ENCODE data around the gene INAFM2. TPM values are rescaled to one million over a fixed set of nuclear protein-coding genes. Genes with fewer than 3 reads are reported as not detected.
A peak's percentile ranks its signal among the peaks of the same experiment; 100 is the strongest.

INAFM2 gene
- total RNA-seq, 2 donors from 2014 or later: 9.2 to 48.3 TPM

DNA sequence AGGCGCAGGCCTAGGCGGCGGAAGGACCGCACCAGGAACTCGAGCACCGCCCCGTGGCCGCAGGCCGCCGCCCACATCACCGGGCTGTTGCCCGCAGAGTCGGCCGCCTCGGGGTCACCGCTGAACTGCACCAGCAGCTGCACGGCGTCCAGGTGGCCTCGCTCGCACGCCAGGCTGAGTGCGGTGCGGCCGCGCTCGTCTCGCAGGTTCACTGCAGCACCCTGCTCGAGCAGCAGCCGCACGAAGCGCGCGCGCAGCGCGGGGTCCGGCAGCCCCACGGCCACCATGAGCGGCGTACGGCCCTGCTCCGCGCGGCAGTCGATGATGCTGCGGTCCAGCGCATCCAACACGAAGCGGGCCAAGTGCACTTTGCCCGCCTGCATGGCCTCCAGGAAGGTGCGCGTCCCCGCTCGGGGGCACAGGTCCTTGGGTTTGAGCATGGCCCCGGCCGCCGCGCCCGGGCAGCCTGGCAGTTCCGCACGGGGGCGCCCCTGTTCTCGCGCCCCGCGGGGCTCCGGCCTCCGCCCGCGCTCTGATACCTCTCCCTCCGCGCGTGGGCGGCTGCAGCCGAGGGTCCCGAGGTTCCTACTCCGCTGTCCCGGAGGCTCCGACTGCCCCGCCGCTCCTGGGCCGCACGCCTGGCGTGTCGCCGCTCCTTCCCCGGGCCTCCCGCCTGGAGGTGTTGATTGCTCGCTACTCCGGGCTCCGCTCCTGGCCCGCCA lies 41.2 kb upstream of the INAFM2 start:
- H3K36me3 Mint-ChIP-seq (ENCODE audit: low read depth): no peaks in the 10 kb centered on the region
- H3K27me3 Mint-ChIP-seq: peaks cover 36% of the 10 kb centered on the region
- no peak overlapping the region for H3K27ac Mint-ChIP-seq
- peaks cover 8% of the 10 kb centered on the region for H3K4me1 Mint-ChIP-seq
- ATAC-seq (peak; percentile 81), DNase-seq (peak; percentile 26 to 43 (median 39))
- no peaks in the 10 kb centered on the region for H3K9me3 ChIP-seq (ENCODE audit: control insufficient read depth, low read length, poor library complexity, severe bottlenecking)
- peak overlapping the region; percentile 78 for H3K4me3 Mint-ChIP-seq

DNA sequence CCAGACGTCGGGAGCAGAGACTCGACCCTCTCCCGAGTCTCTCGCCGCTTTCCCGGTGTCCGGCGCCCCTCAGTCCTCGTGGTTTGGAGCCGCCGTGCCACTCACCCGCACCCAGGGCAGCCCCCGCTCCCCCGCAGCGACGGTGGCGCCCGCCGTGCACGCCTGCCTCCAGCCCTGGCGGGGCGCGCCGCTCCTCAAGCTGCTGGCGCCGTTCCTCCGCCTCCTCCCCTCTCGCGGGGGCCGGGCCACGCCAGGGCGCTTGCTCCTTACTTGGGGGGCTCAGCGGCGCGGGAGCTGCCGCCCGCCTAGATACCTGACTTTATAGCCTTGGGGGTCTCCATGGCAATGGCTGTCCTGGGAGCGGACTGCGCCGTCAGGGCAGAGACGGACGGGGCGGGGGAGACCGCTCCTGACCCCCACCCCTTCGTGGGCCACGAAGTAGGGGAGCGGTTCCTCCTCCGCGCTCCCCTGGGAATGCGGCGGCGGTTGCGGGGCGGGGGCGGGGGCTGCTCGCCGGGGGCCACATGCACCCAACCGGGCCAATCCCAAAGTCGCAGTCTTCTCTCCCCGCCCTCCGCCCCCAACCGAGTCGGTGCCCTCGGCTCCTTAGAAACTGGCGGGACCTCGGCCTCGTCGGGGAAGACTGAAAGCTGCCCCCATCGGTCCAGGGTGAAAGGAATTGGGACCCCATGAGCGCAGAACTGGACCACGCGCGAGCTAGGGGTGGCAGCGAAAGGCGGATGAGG lies 40.5 kb upstream of the INAFM2 start, which contains the start of gene ANKRD63:
ANKRD63 (minus strand) TSS at position 196 of the 746 bp plus-strand sequence. CDS start 478 bp downstream, outside the sequence.
- Mint-ChIP-seq H3K4me3 (peak within 1 kb of the TSS; percentile 78), H3K4me1 (peaks cover 8% of the 10 kb centered on the region), H3K27ac (no peak within 1 kb of the TSS), H3K27me3 (peaks cover 29% of the 10 kb centered on the region), H3K36me3 (ENCODE audit: low read depth) (no peaks in the 10 kb centered on the region)
- no peaks in the 10 kb centered on the region for H3K9me3 ChIP-seq (ENCODE audit: control insufficient read depth, low read length, poor library complexity, severe bottlenecking)
- DNase-seq (peak in 2 of 3 donors; percentile 15 to 24), ATAC-seq (peak; percentile 66)

DNA sequence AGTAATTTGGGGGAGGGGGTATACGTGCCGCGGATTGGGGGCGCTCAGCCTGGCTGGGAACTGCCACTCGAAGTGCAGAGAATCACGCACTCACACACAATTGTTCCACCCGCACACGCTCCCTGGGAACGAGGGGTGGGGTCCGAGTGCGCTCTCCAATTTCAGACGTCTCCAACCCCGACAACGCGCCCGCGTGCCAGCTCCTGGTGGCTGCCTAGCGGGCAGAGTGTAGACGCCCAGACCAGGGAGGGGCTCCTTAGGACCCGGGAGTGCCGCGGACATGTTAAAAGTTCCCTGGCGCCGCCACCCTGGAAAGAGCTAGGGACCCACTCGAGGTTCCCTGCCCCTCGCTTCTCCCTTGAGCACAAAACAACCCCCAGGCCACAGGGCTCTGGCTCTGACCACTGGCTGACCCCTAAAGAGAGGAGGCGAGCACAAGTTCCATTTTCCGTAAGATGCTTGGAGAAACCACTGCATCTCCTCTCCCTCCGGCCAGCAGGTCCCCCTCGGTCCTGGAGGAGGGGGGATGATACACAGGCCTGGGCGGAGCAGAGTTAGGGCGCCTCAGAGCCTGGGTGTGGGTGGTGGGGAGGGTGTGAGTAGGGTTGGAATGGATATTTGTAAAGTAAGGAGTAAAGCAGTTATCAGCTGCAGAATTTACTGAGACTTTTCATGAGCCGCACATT lies 39.7 kb upstream of the INAFM2 start:
- Mint-ChIP-seq H3K4me1 (peaks cover 4% of the 10 kb centered on the region), H3K27me3 (peaks cover 22% of the 10 kb centered on the region), H3K36me3 (ENCODE audit: low read depth) (no peaks in the 10 kb centered on the region), H3K27ac (no peak overlapping the region), H3K4me3 (peak overlapping the region; percentile 67)
- DNase-seq (no peak), ATAC-seq (no peak)
- no peaks in the 10 kb centered on the region for H3K9me3 ChIP-seq (ENCODE audit: control insufficient read depth, low read length, poor library complexity, severe bottlenecking)

DNA sequence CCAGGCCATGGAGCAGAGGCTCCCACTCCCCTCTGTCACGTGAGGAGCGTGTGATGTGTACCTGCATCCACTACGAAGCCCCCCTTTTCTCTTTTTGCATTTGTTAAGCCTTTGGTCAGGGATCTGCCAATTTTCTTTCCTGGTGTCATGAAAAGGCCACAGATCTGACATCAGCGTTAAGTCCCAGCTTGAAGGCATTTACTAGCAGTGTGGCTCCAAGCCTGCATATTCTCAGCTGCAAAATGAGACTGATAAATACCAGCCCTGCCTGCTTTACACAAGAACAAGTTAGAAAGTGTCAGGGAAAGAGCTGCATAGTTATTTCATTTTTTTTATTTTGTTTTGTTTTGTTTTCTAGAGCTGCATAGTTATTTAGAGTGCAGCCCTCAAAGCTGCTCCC lies 38.3 kb upstream of the INAFM2 start:
- H3K9me3 ChIP-seq (ENCODE audit: control insufficient read depth, low read length, poor library complexity, severe bottlenecking): no peaks in the 10 kb centered on the region
- Mint-ChIP-seq H3K27ac (no peak overlapping the region), H3K27me3 (peaks cover 12% of the 10 kb centered on the region), H3K4me1 (peaks cover 2% of the 10 kb centered on the region), H3K4me3 (no peak overlapping the region), H3K36me3 (ENCODE audit: low read depth) (peaks cover 2% of the 10 kb centered on the region)
- no peak for ATAC-seq
- DNase-seq: no peak

DNA sequence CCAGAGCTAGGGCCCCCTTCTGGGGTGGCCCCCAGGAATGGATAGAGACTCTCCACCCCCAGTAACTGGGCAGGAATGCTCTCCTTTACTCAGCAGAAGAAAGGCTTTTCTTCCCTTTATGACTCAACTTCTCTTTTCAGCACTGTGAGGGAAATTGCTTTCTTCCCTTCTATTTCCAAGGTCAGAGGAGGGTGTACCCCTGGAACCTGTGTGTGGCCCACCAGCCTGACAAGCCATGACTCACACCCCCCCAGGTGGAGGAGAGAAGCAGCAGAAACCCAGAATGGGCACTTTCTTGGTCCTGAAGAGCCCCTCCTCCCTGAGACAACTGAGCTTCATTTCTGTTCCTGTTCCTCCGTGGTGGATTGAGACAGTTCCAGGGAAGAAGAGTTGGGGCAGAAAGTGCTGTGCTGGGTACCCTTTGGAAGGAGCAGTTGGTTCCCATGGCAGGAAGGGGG lies 37.9 kb upstream of the INAFM2 start:
- Mint-ChIP-seq H3K36me3 (ENCODE audit: low read depth) (peaks cover 2% of the 10 kb centered on the region), H3K4me3 (no peak overlapping the region), H3K27me3 (peaks cover 7% of the 10 kb centered on the region), H3K27ac (peak overlapping the region; percentile 9), H3K4me1 (peaks cover 2% of the 10 kb centered on the region)
- H3K9me3 ChIP-seq (ENCODE audit: control insufficient read depth, low read length, poor library complexity, severe bottlenecking): no peaks in the 10 kb centered on the region
- ATAC-seq (no peak), DNase-seq (no peak)

DNA sequence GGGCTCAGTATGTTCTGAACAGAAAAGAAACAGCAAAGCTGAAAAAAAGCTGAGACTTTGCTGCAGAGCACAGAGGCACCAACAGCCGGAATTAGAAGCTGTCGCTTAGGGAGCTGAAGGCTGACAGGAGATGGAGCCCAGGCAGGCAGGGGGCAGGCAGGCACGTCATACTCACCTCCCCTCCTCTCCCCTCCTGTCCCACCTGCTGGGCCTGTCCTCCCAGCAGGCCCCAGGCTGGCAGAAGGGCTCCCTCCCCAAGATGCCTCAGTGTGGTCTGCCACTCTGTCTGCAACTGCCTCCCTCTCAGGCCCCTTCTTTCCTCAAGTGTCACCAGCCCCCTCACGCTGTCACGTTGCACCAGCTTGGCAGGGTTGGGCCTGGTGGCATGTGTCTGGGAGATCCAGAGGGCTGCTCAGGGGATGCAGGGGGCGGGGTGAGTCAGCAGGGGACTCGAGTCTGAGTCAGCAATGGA lies 37.4 kb upstream of the INAFM2 start:
- H3K27me3 Mint-ChIP-seq: peaks cover 2% of the 10 kb centered on the region
- H3K36me3 Mint-ChIP-seq (ENCODE audit: low read depth): peaks cover 2% of the 10 kb centered on the region
- ATAC-seq (no peak), DNase-seq (no peak)
- H3K9me3 ChIP-seq (ENCODE audit: control insufficient read depth, low read length, poor library complexity, severe bottlenecking): no peaks in the 10 kb centered on the region
- H3K4me3 Mint-ChIP-seq: no peak overlapping the region
- H3K4me1 Mint-ChIP-seq: peaks cover 2% of the 10 kb centered on the region
- peak overlapping the region; percentile 9 for H3K27ac Mint-ChIP-seq

DNA sequence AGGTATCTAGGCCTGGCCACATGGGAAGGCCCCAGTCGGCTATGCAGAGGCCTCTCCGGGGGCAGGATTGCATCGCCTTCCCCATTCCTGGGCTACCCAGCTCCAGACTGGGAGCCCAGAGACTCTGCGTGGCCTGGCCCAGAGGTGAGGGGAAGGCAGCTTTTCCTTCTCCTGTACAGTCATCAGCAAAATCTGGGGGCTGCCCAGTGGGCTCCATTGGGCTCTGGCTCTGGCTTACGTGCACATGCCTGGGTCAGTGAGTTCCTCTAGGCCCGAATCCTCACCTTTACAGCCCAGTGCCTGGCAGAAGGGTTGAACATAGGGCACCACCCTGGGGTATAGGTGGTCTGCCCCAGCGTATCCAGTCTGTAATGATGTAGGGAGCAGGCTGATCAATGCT lies 36.7 kb upstream of the INAFM2 start:
- no peaks in the 10 kb centered on the region for H3K9me3 ChIP-seq (ENCODE audit: control insufficient read depth, low read length, poor library complexity, severe bottlenecking)
- ATAC-seq: no peak

DNA sequence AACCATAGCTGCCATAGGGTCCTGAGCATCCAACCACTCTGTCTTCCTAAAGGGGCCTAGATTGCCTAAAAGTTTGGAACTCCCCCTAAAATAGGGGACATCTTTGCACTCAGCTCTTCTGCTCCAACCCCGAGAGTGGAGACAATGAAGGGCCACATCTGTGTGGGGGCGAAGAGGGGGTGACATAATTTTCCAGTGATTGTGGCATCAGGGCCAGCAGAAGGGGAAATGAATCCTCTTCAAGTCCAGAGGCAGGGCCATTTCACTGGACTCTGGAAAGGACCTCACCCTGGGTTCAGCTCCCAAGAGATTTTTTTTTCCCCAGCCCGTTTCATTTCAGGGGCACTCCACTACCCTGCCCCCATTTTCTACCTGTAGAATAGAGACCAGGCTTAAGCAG lies 36.0 kb upstream of the INAFM2 start:
- ATAC-seq: no peak
- DNase-seq: no peak
- peaks cover 2% of the 10 kb centered on the region for H3K4me1 Mint-ChIP-seq
- H3K36me3 Mint-ChIP-seq (ENCODE audit: low read depth): peaks cover 2% of the 10 kb centered on the region
- H3K27ac Mint-ChIP-seq: peak overlapping the region; percentile 74
- H3K4me3 Mint-ChIP-seq: no peak overlapping the region
- H3K27me3 Mint-ChIP-seq: no peaks in the 10 kb centered on the region
- no peaks in the 10 kb centered on the region for H3K9me3 ChIP-seq (ENCODE audit: control insufficient read depth, low read length, poor library complexity, severe bottlenecking)

More for the DNA sequence above, 36.7 kb upstream of the INAFM2 start:
- H3K27me3 Mint-ChIP-seq: no peaks in the 10 kb centered on the region
- DNase-seq: no peak
- peaks cover 2% of the 10 kb centered on the region for H3K4me1 Mint-ChIP-seq
- H3K36me3 Mint-ChIP-seq (ENCODE audit: low read depth): peaks cover 2% of the 10 kb centered on the region
- H3K4me3 Mint-ChIP-seq: no peak overlapping the region
- no peak overlapping the region for H3K27ac Mint-ChIP-seq

DNA sequence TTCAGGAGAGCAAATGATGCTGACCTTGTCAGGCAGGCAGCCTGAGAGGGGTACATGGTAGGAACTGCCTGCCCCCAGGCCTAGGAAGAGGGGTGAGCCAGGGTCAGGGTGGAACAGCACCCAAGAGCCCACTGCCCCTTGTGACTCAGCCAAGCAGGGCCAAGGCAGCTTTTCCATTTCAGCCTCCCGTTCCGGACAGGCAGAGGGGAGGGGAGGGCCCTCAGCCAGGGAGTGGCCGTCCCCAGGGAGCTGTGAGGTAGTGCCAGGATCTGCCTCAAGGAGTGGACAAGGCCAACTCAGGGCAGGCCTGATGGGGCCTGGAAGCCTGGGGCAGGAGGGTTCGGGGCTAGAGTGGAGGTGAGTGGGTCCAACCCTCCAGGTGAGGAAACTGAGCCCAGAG lies 35.5 kb upstream of the INAFM2 start:
- Mint-ChIP-seq H3K4me1 (peaks cover 2% of the 10 kb centered on the region), H3K36me3 (ENCODE audit: low read depth) (peaks cover 2% of the 10 kb centered on the region), H3K27ac (peak overlapping the region; percentile 74), H3K27me3 (no peaks in the 10 kb centered on the region), H3K4me3 (no peak overlapping the region)
- DNase-seq: no peak
- ATAC-seq: no peak
- no peaks in the 10 kb centered on the region for H3K9me3 ChIP-seq (ENCODE audit: control insufficient read depth, low read length, poor library complexity, severe bottlenecking)

DNA sequence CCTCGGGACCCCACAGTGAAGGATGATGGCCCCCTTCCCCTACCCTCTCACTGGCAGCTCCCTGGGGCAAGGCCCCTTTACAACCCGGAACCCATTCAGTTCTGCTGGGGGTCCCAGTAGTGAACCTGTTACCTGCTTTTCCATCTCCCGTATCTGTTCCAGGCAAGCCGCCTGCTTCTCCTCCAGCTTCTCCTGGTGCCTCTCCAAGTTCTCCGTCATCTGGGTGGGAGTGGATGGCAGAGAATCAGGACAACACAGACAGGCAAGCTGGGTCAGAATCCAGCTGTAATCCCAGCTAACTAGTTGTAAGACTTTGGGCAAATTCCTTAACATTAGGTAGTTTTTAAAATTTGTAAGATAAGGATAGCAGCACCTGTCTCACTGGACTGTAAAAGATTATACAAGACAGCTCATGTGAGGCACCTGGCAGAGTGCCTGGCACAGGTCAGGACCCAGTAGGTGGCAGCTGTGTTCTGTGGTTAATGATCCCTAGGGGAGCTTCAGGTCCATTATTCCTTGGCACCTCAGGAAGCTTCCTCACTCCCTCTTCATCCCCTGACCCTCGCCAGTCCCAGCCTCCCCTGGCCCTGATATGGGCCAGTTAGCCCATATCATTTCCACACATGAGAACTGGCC lies 34.2 kb upstream of the INAFM2 start:
- DNase-seq (no peak), ATAC-seq (no peak)
- Mint-ChIP-seq H3K27ac (peak overlapping the region; percentile 69), H3K4me1 (peaks cover 2% of the 10 kb centered on the region), H3K4me3 (no peak overlapping the region), H3K36me3 (ENCODE audit: low read depth) (peaks cover 2% of the 10 kb centered on the region), H3K27me3 (no peaks in the 10 kb centered on the region)
- no peaks in the 10 kb centered on the region for H3K9me3 ChIP-seq (ENCODE audit: control insufficient read depth, low read length, poor library complexity, severe bottlenecking)

DNA sequence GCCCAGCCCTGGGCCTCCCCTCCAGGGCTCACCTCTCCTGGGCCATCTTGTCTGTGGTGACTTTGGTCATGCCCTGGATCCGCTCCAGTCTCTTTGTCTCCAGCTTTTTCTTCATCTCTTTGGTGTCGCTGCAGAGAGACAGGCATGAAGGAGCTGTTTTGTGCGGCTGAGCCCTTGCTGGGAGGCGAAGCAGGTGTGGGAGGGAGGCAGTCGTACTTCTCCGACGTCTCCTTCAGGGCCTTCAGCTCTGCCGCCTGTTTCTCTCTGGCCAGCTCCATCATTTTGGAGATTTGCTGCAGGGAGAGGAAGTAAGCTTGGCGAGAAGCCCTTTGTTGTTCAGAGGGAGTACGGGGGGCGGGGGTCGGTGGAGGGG lies 33.0 kb upstream of the INAFM2 start:
- peaks cover 2% of the 10 kb centered on the region for H3K4me1 Mint-ChIP-seq
- no peaks in the 10 kb centered on the region for H3K27me3 Mint-ChIP-seq
- H3K9me3 ChIP-seq (ENCODE audit: control insufficient read depth, low read length, poor library complexity, severe bottlenecking): no peaks in the 10 kb centered on the region
- DNase-seq (no peak), ATAC-seq (no peak)
- H3K4me3 Mint-ChIP-seq: no peak overlapping the region
- H3K36me3 Mint-ChIP-seq (ENCODE audit: low read depth): peaks cover 2% of the 10 kb centered on the region
- no peak overlapping the region for H3K27ac Mint-ChIP-seq

DNA sequence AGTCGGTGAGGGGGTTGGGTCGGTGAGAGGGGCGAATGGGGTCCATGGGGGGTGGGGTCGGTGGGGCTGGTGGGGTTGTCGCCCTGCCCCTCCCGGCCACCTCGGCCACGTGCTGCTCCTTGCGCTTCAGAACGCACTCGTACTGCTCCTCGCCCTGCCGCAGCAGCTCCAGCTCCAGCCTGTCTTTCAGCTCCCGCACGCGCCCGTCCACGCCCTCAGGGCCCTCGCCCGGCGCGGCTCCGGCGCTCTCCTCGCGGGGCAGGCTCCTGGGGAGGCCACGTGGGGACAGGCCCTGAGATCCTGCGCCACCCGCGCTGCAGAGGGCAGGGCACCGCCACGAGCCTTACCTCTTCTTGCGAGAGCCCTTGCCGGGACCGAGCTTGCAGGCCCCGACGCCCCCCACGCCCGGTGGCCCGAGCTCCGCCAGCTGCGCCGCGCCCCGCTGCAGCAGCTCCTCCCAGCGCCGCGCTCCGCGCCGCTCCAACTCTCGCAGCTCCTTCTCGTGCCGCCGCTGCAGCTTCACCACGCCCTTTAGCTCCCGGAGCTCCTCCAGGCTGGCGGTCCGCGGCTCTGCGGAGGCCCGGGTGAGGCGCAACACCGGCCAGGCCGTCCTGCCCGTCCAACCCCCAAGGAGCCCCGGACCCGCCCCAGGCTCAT lies 32.4 kb upstream of the INAFM2 start:
- ATAC-seq (no peak), DNase-seq (no peak)
- Mint-ChIP-seq H3K4me1 (peaks cover 2% of the 10 kb centered on the region), H3K27ac (no peak overlapping the region), H3K27me3 (no peaks in the 10 kb centered on the region), H3K36me3 (ENCODE audit: low read depth) (peaks cover 2% of the 10 kb centered on the region), H3K4me3 (no peak overlapping the region)
- no peaks in the 10 kb centered on the region for H3K9me3 ChIP-seq (ENCODE audit: control insufficient read depth, low read length, poor library complexity, severe bottlenecking)
